Muscle layer of duodenum (tissue), 2 donors: ENCODE results near the gene ATF2.

Experiments
- H3K27ac ChIP-seq: one replicate; pipeline ENCODE4 v1.7.0; 2013; ENCODE audit warnings: mild to moderate bottlenecking, low read length
- H3K27me3 ChIP-seq: one replicate; pipeline ENCODE4 v1.7.0; 2013; ENCODE audit warnings: low read depth, mild to moderate bottlenecking, control low read depth, low read length
- H3K36me3 ChIP-seq, 2 donors: one replicate each; pipeline ENCODE4 v1.7.0; 2013; ENCODE audit warnings: low read length in 2 of 2, control low read depth in 1 of 2, mild to moderate bottlenecking in 1 of 2; ENCODE audit not compliant: insufficient read depth in 2 of 2, control insufficient read depth in 1 of 2
- H3K4me1 ChIP-seq, 2 donors: one replicate each; pipeline ENCODE4 v1.7.0; 2013; ENCODE audit warnings: low read length in 2 of 2, mild to moderate bottlenecking in 2 of 2, control low read depth in 1 of 2, moderate library complexity in 1 of 2; ENCODE audit not compliant: insufficient read depth in 2 of 2, control insufficient read depth in 1 of 2
- H3K4me3 ChIP-seq, 2 donors: one replicate each; pipeline ENCODE4 v1.7.0; 2013; ENCODE audit warnings: low read length in 2 of 2, low read depth in 1 of 2, mild to moderate bottlenecking in 1 of 2
- H3K9me3 ChIP-seq, 2 donors: one replicate each; pipeline ENCODE4 v1.7.0; 2013; ENCODE audit warnings: low read length in 2 of 2, control low read depth in 1 of 2, mild to moderate bottlenecking in 1 of 2; ENCODE audit not compliant: control insufficient read depth in 1 of 2
- donor health status: healthy.

The ATF2 gene

GRCh38 chr2:175167792-175168563, at the start of gene ATF2:
TSS of gene ATF2 (minus strand) at chr2:175168203. CDS start at chr2:175136443, 31,760 bp downstream.
- Histone ChIP-seq H3K36me3 (peaks cover 0 to 7% of the 10 kb centered on the region in 2 donors), H3K4me1 (peaks cover 7 to 19% of the 10 kb centered on the region in 2 donors), H3K27ac (peak within 1 kb of the TSS; percentile 98), H3K27me3 (no peaks in the 10 kb centered on the region), H3K9me3 (no peaks in the 10 kb centered on the region), H3K4me3 (peak within 1 kb of the TSS; percentile 91 to 98)

- H3K4me1 ChIP-seq: no peaks in the 10 kb centered on the region
- H3K4me3 ChIP-seq: no peak overlapping the region
- no peaks in the 10 kb centered on the region for H3K9me3 ChIP-seq
- no peaks in the 10 kb centered on the region for H3K36me3 ChIP-seq
- no peaks in the 10 kb centered on the region for H3K27me3 ChIP-seq
- H3K27ac ChIP-seq: no peak overlapping the region
These were observed 39.9 kb upstream of the ATF2 start for GRCh38 chr2:175207741-175208438.

GRCh38 chr2:175206866-175207265, 38.9 kb upstream of the ATF2 start:
- Histone ChIP-seq H3K27me3 (no peaks in the 10 kb centered on the region), H3K4me3 (no peak overlapping the region), H3K9me3 (no peaks in the 10 kb centered on the region), H3K36me3 (no peaks in the 10 kb centered on the region), H3K27ac (no peak overlapping the region), H3K4me1 (no peaks in the 10 kb centered on the region)

GRCh38 chr2:175205523-175205922, 37.5 kb upstream of the ATF2 start:
- H3K9me3 ChIP-seq: no peaks in the 10 kb centered on the region
- H3K4me3 ChIP-seq: no peak overlapping the region
- no peaks in the 10 kb centered on the region for H3K27me3 ChIP-seq
- no peak overlapping the region for H3K27ac ChIP-seq
- H3K4me1 ChIP-seq: no peaks in the 10 kb centered on the region
- H3K36me3 ChIP-seq: no peaks in the 10 kb centered on the region

- no peaks in the 10 kb centered on the region for H3K27me3 ChIP-seq
- no peaks in the 10 kb centered on the region for H3K36me3 ChIP-seq
- no peaks in the 10 kb centered on the region for H3K4me1 ChIP-seq
These were observed 35.9 kb upstream of the ATF2 start for GRCh38 chr2:175203621-175204496.

GRCh38 chr2:175195012-175195411, 27.0 kb upstream of the ATF2 start:
- no peaks in the 10 kb centered on the region for H3K36me3 ChIP-seq
- no peak overlapping the region for H3K4me3 ChIP-seq
- H3K27ac ChIP-seq: no peak overlapping the region
- no peaks in the 10 kb centered on the region for H3K27me3 ChIP-seq
- H3K9me3 ChIP-seq: no peaks in the 10 kb centered on the region
- H3K4me1 ChIP-seq: no peaks in the 10 kb centered on the region

More at GRCh38 chr2:175203621-175204496, 35.9 kb upstream of the ATF2 start:
- Histone ChIP-seq H3K27ac (no peak overlapping the region), H3K9me3 (no peaks in the 10 kb centered on the region), H3K4me3 (no peak overlapping the region)

- Histone ChIP-seq H3K4me3 (no peak overlapping the region), H3K27ac (no peak overlapping the region), H3K4me1 (no peaks in the 10 kb centered on the region), H3K36me3 (no peaks in the 10 kb centered on the region), H3K27me3 (no peaks in the 10 kb centered on the region), H3K9me3 (no peaks in the 10 kb centered on the region)
These were observed 20.8 kb upstream of the ATF2 start for GRCh38 chr2:175188761-175189160.

GRCh38 chr2:175187378-175187777, 19.4 kb upstream of the ATF2 start:
- Histone ChIP-seq H3K4me1 (no peaks in the 10 kb centered on the region), H3K9me3 (no peaks in the 10 kb centered on the region), H3K4me3 (no peak overlapping the region), H3K27ac (no peak overlapping the region), H3K36me3 (no peaks in the 10 kb centered on the region), H3K27me3 (no peaks in the 10 kb centered on the region)

- H3K27ac ChIP-seq: no peak overlapping the region
These were observed 15.7 kb upstream of the ATF2 start for GRCh38 chr2:175183674-175184073.

GRCh38 chr2:175181877-175182308, 13.9 kb upstream of the ATF2 start:
- peaks cover 26 to 27% of the 10 kb centered on the region in 2 donors for H3K36me3 ChIP-seq
- H3K9me3 ChIP-seq: no peaks in the 10 kb centered on the region
- H3K4me3 ChIP-seq: peak overlapping the region; percentile 93 to 95
- peaks cover 0 to 23% of the 10 kb centered on the region in 2 donors for H3K4me1 ChIP-seq
- no peaks in the 10 kb centered on the region for H3K27me3 ChIP-seq
- H3K27ac ChIP-seq: peak overlapping the region; percentile 99

More at GRCh38 chr2:175183674-175184073, 15.7 kb upstream of the ATF2 start:
- Histone ChIP-seq H3K9me3 (no peaks in the 10 kb centered on the region), H3K36me3 (peaks cover 9% of the 10 kb centered on the region in 2 donors), H3K4me1 (peaks cover 0 to 15% of the 10 kb centered on the region in 2 donors), H3K4me3 (no peak overlapping the region), H3K27me3 (no peaks in the 10 kb centered on the region)
